PC-9 (cell line): ENCODE data around the gene IL3RA. TPM values are rescaled to one million over a fixed set of nuclear protein-coding genes. Genes with fewer than 3 reads are reported as not detected.
"Not testable (repeated sequence)": the region's sequence is repeated elsewhere in the genome, so short reads cannot be mapped to it uniquely, and the experiment has no call there.

Experiments used
- BruUV-seq: library from RNA; stranded (reverse); fragments of 400-500 nt; replicated peaks from 2 replicates; lab custom pipeline; 2021; lab: Mats Ljungman, UMichigan
- CTCF ChIA-PET: fragments of 300-600 bp; sonication (Branson Sonifier 250); formaldehyde crosslinking; loops from one replicate; lab custom pipeline; 2022; ENCODE audit warnings: antibody characterized with exemption; lab: Charles Lee
- POLR2A ChIA-PET: fragments of 300-600 bp; sonication (Branson Sonifier 250); formaldehyde crosslinking; loops from one replicate; lab custom pipeline; 2022; ENCODE audit warnings: antibody characterized with exemption; ENCODE audit not compliant: unreplicated experiment; lab: Charles Lee
- DNase-seq, 2 experiments: peaks; one replicate each; pipeline versions ENCODE4 v3.0.0 to v3.0.0-alpha.2; 2015 to 2022; ENCODE audit warnings: mixed read lengths in 1 of 2
- H2AFZ ChIP-seq: fragments of 200-600 bp; sonication (generic); 2 replicates; pipeline ENCODE4 v1.8.1; 2017; ENCODE audit warnings: antibody characterized with exemption
- H3F3A ChIP-seq: fragments of 200-600 bp; sonication (generic); 2 replicates; pipeline ENCODE4 v1.8.1; 2017; ENCODE audit warnings: antibody characterized with exemption, mild to moderate bottlenecking, low read depth; ENCODE audit not compliant: insufficient read depth
- H3K27ac ChIP-seq: fragments of 200-600 bp; sonication (generic); 2 replicates; pipeline ENCODE4 v1.6.1; 2016; ENCODE audit warnings: mixed run types
- H3K27me3 ChIP-seq: fragments of 200-600 bp; sonication (generic); 2 replicates; pipeline ENCODE4 v1.6.1; 2016; ENCODE audit warnings: low read depth, mixed run types; ENCODE audit not compliant: insufficient read depth
- H3K36me3 ChIP-seq: fragments of 200-600 bp; sonication (generic); 2 replicates; pipeline ENCODE4 v1.6.1; 2016; ENCODE audit warnings: low read depth, mixed run types
- H3K4me1 ChIP-seq: fragments of 200-600 bp; sonication (generic); replicated peaks from 2 replicates; pipeline ENCODE4 v1.6.1; 2016; ENCODE audit warnings: mixed run types; ENCODE audit not compliant: insufficient read depth
- H3K4me2 ChIP-seq: fragments of 200-600 bp; sonication (generic); 2 replicates; pipeline ENCODE4 v1.6.1; 2017; ENCODE audit warnings: mixed run types
- H3K4me3 ChIP-seq: fragments of 200-600 bp; sonication (generic); 2 replicates; pipeline ENCODE4 v1.6.1; 2016; ENCODE audit warnings: mixed run types
- H3K79me2 ChIP-seq: fragments of 200-600 bp; sonication (generic); 2 replicates; pipeline ENCODE4 v1.6.1; 2017; ENCODE audit warnings: low read depth, mixed run types
- H3K9me2 ChIP-seq: fragments of 200-600 bp; sonication (generic); 2 replicates; pipeline ENCODE4 v1.8.1; 2017; ENCODE audit warnings: mild to moderate bottlenecking; ENCODE audit not compliant: insufficient read depth
- H3K9me3 ChIP-seq: fragments of 200-600 bp; sonication (generic); 2 replicates; pipeline ENCODE4 v1.8.1; 2016; ENCODE audit warnings: low read depth; ENCODE audit not compliant: insufficient read depth
- H4K20me1 ChIP-seq: fragments of 200-600 bp; sonication (generic); 2 replicates; pipeline ENCODE4 v1.8.1; 2017; ENCODE audit not compliant: insufficient read depth
- EZH2 ChIP-seq: fragments of 200-600 bp; sonication (generic); IDR thresholded peaks from 2 replicates; pipeline ENCODE4 v1.8.0; 2017; ENCODE audit warnings: antibody characterized with exemption, low read depth
- intact Hi-C: fragments of 100-400 bp; cut with micrococcal nuclease; formaldehyde crosslinking; loops from one replicate; pipeline ENCODE4 v1.10.0; 2022; ENCODE audit not compliant: unreplicated experiment
- total RNA-seq: library from RNA; stranded (reverse); gene quantifications from 2 replicates; pipeline ENCODE4 v1.2.3, GENCODE V29; 2021
- TF ChIP-seq, protein P1 (sequence below): fragments of 200-600 bp; sonication (generic); conservative IDR thresholded peaks from 2 replicates; pipeline ENCODE4 v1.6.1; 2017; ENCODE audit warnings: mixed run types, antibody characterized with exemption, mild to moderate bottlenecking, moderate library complexity

Gene IL3RA
- total RNA-seq, 1 experiment from 2014 or later = not detected

DNA sequence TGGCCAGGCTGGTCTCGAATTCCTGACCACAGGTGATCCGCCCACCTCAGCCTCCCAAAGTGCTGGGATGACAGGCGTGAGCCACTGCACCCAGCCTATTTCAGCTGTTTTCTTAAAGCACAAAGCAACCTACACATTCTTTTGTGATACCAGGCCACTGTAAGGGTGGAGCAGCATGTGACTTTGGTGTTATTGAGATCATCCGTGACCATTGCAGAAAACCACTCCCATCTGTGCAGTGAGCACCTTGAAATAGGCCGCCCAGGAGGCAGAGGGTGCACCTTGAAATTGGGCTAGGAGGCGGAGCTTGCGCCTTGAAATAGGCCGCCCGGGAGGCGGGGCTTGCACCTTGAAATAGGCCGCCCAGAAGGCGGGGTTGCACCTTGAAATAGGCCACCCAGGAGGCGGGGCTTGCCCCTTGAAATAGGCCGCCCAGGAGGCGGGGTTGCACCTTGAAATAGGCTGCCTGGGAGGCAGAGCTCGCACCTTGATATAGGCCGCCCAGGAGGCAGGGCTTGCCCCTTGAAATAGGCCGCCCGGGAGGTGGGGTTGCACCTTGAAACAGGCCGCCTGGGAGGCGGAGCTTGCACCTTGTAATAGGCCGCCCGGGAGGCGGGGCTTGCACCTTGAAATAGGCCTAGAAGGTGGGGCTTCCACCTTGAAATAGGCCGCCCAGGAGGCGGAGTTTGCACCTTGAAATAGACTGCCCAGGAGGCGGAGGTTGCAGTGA, 64.3 kb downstream of the IL3RA start:
- Histone ChIP-seq H4K20me1 (no peaks in the 10 kb centered on the region), H3K9me2 (no peaks in the 10 kb centered on the region), H2AFZ (no peak overlapping the region), H3K4me2 (no peak overlapping the region), H3F3A (no peaks in the 10 kb centered on the region), H3K27me3 (no peaks in the 10 kb centered on the region), H3K36me3 (peaks cover 27% of the 10 kb centered on the region), H3K79me2 (peaks cover under 1% of the 10 kb centered on the region; the same call in 1 of the 2 replicates), H3K4me1 (no peaks in the 10 kb centered on the region), H3K27ac (no peak overlapping the region), H3K9me3 (no peaks in the 10 kb centered on the region; the same call in 1 of the 2 replicates), H3K4me3 (no peak overlapping the region)
- TF ChIP-seq, protein P1, sequence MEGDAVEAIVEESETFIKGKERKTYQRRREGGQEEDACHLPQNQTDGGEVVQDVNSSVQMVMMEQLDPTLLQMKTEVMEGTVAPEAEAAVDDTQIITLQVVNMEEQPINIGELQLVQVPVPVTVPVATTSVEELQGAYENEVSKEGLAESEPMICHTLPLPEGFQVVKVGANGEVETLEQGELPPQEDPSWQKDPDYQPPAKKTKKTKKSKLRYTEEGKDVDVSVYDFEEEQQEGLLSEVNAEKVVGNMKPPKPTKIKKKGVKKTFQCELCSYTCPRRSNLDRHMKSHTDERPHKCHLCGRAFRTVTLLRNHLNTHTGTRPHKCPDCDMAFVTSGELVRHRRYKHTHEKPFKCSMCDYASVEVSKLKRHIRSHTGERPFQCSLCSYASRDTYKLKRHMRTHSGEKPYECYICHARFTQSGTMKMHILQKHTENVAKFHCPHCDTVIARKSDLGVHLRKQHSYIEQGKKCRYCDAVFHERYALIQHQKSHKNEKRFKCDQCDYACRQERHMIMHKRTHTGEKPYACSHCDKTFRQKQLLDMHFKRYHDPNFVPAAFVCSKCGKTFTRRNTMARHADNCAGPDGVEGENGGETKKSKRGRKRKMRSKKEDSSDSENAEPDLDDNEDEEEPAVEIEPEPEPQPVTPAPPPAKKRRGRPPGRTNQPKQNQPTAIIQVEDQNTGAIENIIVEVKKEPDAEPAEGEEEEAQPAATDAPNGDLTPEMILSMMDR = no peak
- no peak for TF ChIP-seq EZH2
- DNase-seq = no peak
- ChIA-PET POLR2A (no interaction called here), CTCF (no interaction called here)
- no TSS peak for BruUV-seq
- intact Hi-C loops = no loop called here

DNA sequence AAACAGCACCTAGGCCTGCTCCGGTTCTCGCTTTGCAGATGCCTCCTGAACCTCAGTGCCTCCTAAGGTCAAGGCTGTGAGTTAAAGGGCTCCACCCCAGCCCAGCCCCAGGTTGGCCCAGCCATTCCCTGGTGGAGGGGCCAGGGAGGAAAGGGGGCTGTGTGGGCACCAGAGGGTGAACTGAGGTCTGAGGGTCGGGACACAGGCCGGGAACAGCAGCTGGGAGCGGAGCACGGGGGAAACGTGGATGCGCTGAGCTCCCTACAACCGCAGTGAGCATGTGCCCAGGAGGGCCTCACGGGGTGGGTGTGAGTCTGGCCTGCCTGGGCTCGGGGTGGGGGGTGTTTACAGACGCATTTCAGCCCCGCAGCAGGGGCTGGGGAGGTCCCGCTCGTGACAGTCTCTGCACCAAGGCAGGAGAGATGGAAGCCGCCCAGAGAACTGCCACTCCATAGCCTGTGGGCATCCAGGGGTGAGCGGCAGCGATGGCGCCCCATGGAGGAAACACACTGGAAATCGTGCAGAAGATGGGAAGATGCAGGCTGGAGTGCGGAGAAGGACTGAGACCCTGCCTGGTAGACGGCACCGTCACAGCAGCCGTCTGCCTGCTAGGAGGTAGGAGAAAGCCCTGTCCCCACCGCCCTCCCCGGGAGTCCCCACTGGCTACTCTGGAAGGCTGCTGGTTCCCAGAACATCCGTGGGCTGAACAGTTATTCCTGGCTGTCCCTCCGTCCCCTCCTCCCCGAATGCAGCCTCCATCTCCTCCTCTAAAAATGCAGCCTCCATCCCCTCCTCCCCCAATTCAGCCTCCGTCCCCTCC, 65.2 kb downstream of the IL3RA start:
- BruUV-seq = no TSS peak
- peaks cover 33% of the 10 kb centered on the region for H3K36me3 ChIP-seq
- POLR2A ChIA-PET = no interaction called here

DNA sequence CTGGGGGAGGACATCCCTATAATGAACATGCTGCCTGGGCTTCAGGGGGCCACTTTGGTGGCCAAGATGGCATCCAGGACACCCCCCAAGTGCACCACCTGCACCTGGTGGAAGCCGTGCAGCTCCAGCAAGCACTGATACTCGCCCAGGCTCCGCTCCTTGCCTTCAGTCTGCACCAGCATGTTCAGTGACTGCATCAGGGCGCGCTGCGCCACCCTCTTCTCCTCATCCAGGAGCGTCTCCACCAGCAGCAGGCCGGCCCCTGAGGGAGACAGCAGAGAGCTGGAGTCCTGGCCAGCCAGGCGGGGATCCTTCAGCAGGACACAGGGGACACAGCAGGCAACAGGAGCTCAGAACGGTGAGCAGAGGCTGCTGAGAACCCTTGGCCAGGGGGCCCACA, 66.6 kb downstream of the IL3RA start:
- no peak for TF ChIP-seq EZH2
- TF ChIP-seq, protein P1 = no peak
- no peak for DNase-seq
- POLR2A ChIA-PET = no interaction called here
- no peaks in the 10 kb centered on the region for H3K27me3 ChIP-seq
- H3F3A ChIP-seq = no peaks in the 10 kb centered on the region
- intact Hi-C loops = no loop called here
- no peak overlapping the region for H3K4me2 ChIP-seq
- peaks cover 37% of the 10 kb centered on the region for H3K36me3 ChIP-seq
- H2AFZ ChIP-seq = no peak overlapping the region
- no peaks in the 10 kb centered on the region for H3K9me2 ChIP-seq
- no TSS peak for BruUV-seq
- H3K27ac ChIP-seq = no peak overlapping the region
- no peaks in the 10 kb centered on the region for H3K4me1 ChIP-seq
- no peaks in the 10 kb centered on the region; the same call in 1 of the 2 replicates for H3K9me3 ChIP-seq
- H4K20me1 ChIP-seq = no peaks in the 10 kb centered on the region
- H3K4me3 ChIP-seq = no peak overlapping the region
- CTCF ChIA-PET = no interaction called here
- H3K79me2 ChIP-seq = no peaks in the 10 kb centered on the region

More for the DNA sequence above, 65.2 kb downstream of the IL3RA start:
- intact Hi-C loops = no loop called here
- CTCF ChIA-PET = no interaction called here
- Histone ChIP-seq H2AFZ (no peak overlapping the region), H3K4me3 (no peak overlapping the region), H3K27me3 (no peaks in the 10 kb centered on the region), H3K4me1 (no peaks in the 10 kb centered on the region), H3K4me2 (no peak overlapping the region), H3K79me2 (no peaks in the 10 kb centered on the region), H4K20me1 (no peaks in the 10 kb centered on the region), H3K27ac (no peak overlapping the region), H3K9me2 (no peaks in the 10 kb centered on the region), H3K9me3 (no peaks in the 10 kb centered on the region; the same call in 1 of the 2 replicates), H3F3A (no peaks in the 10 kb centered on the region)
- TF ChIP-seq EZH2 = no peak
- TF ChIP-seq, protein P1 = no peak
- no peak for DNase-seq

DNA sequence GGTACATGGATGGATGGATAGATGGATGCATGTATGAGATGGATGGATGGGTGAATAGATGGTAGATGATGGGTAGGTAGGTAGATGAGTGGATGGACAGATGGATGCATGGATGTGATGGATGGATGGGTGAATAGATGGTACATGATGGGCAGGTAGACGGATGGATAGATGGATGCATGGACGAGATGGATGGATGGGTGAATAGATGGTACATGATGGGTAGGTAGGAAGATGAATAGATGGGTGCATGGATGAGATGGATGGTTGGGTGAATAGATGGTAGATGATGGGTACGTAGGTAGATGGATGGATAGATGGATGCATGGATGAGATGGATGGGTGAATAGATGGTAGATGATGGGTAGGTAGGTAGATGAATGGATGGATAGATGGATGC, 67.3 kb downstream of the IL3RA start:
- BruUV-seq, H3K4me3 ChIP-seq, H3K27ac ChIP-seq, CTCF ChIA-PET, H3K27me3 ChIP-seq, H3K79me2 ChIP-seq, POLR2A ChIA-PET, H3K9me2 ChIP-seq, intact Hi-C loops, H3K9me3 ChIP-seq, H3K4me2 ChIP-seq, H2AFZ ChIP-seq, H4K20me1 ChIP-seq, H3K4me1 ChIP-seq, DNase-seq, H3F3A ChIP-seq: not testable (repeated sequence)
- H3K36me3 ChIP-seq = peaks cover 37% of the 10 kb centered on the region

DNA sequence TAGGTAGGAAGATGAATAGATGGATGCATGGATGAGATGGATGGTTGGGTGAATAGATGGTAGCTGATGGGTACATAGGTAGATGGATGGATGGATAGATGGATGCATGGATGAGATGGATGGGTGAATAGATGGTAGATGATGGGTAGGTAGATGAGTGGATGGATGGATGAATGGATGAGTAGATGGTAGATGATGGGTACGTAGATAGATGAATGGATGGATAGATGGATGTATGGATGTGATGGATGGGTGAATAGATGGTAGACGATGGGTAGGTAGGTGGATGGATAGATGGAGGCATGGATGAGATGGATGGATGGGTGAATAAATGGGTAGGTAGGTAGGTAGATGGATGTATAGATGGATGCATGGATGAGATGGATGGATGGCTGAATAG, 69.2 kb downstream of the IL3RA start:
- H3K4me3 ChIP-seq, H3K9me3 ChIP-seq, H2AFZ ChIP-seq, H3K4me1 ChIP-seq, CTCF ChIA-PET, H3K9me2 ChIP-seq, H3K27ac ChIP-seq, H3K79me2 ChIP-seq, BruUV-seq, DNase-seq, H3K27me3 ChIP-seq, intact Hi-C loops, POLR2A ChIA-PET, H4K20me1 ChIP-seq, H3F3A ChIP-seq, H3K4me2 ChIP-seq: not testable (repeated sequence)
- peaks cover 37% of the 10 kb centered on the region for H3K36me3 ChIP-seq
